UCSD-AML1 (cell line): ENCODE data around the gene CDH13.

Experiments
- DNase-seq: peaks from one replicate; lab custom pipeline; 2025; ENCODE audit not compliant: unreplicated experiment; lab: John Stamatoyannopoulos, UW

CDH13 gene

GRCh38 chr16:82987767-82988166 is 361.0 kb downstream of the CDH13 start:
- DNase-seq: no peak

- DNase-seq: no peak
Observed at GRCh38 chr16:82990155-82990554, 363.4 kb downstream of the CDH13 start.

GRCh38 chr16:82991410-82991809 is 364.6 kb downstream of the CDH13 start:
- DNase-seq: no peak

- DNase-seq: no peak
Observed at GRCh38 chr16:82991966-82992675, 365.4 kb downstream of the CDH13 start.

- DNase-seq: no peak
Observed at GRCh38 chr16:82992786-82993185, 366.0 kb downstream of the CDH13 start.

GRCh38 chr16:82993415-82993814 is 366.6 kb downstream of the CDH13 start:
- no peak for DNase-seq

- DNase-seq: no peak
Observed at GRCh38 chr16:82993926-82994325, 367.2 kb downstream of the CDH13 start.

GRCh38 chr16:82995286-82995923 is 368.6 kb downstream of the CDH13 start:
- no peak for DNase-seq

GRCh38 chr16:82995924-82996441 is 369.2 kb downstream of the CDH13 start:
- no peak for DNase-seq

GRCh38 chr16:82996814-82997213 is 370.0 kb downstream of the CDH13 start:
- DNase-seq: no peak

GRCh38 chr16:82999711-83000110 is 372.9 kb downstream of the CDH13 start:
- no peak for DNase-seq

GRCh38 chr16:83002351-83003334 is 375.9 kb downstream of the CDH13 start:
- no peak for DNase-seq

GRCh38 chr16:83004868-83005652 is 378.3 kb downstream of the CDH13 start:
- DNase-seq: no peak

- no peak for DNase-seq
Observed at GRCh38 chr16:83005653-83006160, 378.9 kb downstream of the CDH13 start.

GRCh38 chr16:83010776-83011720 is 384.3 kb downstream of the CDH13 start:
- no peak for DNase-seq

GRCh38 chr16:83011939-83012338 is 385.2 kb downstream of the CDH13 start:
- no peak for DNase-seq

GRCh38 chr16:83013071-83013470 is 386.3 kb downstream of the CDH13 start:
- DNase-seq: no peak

- no peak for DNase-seq
Observed at GRCh38 chr16:83019963-83020362, 393.2 kb downstream of the CDH13 start.

- DNase-seq: no peak
Observed at GRCh38 chr16:83021045-83021444, 394.3 kb downstream of the CDH13 start.
